Activated effector memory CD4-positive, alpha-beta T cell treated with anti-CD3 and anti-CD28 coated beads, Interleukin-2, amount 50 U/mL, for 16 hours (primary cell): ENCODE measurements around the gene CAPZA2.
"Not testable (repeated sequence)": the region's sequence is repeated elsewhere in the genome, so short reads cannot be mapped to it uniquely, and the experiment has no call there.

Experiments
- DNase-seq: peaks from one replicate; pipeline ENCODE4 v3.0.0-alpha.2; 2020

The CAPZA2 gene

DNA sequence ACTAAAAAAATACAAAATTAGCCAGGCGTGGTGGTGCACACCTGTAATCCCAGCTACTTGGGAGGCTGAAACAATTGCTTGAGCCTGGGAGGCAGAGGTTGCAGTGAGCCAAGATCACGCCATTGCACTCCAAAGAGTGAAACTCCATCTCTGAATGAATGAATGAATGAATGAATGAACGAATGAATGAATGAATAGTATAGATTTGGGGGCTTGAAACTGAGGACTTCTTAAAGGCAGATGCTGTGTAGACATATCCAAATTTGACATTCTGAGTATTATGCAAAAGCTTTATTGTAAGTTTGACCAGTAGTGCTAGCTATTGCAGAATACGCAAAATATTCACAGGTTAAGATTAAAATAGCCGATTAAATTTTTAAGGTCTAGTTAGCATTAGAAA lies 60.2 kb downstream of the CAPZA2 start:
- no peak for DNase-seq

DNA sequence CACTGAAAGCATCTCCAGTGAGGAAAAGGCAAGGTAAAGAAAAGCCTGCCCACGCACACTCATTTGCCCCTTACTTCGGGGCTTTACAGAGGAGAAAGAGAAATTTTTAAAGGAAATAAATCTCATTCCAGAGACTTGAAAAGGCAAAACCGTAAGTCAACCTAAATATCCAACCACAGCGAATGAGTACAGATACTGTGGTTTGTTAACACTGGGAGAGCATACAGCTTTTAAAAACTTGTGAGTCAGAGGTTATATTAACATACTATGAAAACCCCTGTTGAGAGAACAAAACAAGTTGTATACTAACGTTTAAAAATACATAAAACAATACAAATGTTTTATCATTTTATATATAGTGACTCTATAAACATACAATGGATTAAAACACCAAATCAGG lies 62.4 kb downstream of the CAPZA2 start:
- no peak for DNase-seq

DNA sequence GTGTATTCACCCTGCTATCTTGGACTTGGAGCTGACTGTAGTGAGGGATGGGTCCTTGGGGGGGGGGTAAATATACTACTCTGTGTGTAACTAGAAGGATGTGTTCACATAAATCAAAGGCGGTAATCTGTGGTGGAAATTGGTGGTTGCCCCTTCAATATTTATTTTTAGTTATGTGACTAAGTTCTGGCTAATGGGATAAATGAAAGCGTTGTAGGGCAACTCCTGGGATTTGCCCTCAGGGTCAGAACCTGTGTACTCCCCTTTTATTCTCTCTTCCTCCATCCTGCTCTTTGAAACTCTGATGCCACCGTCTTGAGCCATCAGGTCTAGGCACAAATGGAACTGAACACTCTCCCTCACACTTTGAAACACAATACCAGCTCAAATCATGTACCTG lies 66.6 kb downstream of the CAPZA2 start:
- DNase-seq: no peak

DNA sequence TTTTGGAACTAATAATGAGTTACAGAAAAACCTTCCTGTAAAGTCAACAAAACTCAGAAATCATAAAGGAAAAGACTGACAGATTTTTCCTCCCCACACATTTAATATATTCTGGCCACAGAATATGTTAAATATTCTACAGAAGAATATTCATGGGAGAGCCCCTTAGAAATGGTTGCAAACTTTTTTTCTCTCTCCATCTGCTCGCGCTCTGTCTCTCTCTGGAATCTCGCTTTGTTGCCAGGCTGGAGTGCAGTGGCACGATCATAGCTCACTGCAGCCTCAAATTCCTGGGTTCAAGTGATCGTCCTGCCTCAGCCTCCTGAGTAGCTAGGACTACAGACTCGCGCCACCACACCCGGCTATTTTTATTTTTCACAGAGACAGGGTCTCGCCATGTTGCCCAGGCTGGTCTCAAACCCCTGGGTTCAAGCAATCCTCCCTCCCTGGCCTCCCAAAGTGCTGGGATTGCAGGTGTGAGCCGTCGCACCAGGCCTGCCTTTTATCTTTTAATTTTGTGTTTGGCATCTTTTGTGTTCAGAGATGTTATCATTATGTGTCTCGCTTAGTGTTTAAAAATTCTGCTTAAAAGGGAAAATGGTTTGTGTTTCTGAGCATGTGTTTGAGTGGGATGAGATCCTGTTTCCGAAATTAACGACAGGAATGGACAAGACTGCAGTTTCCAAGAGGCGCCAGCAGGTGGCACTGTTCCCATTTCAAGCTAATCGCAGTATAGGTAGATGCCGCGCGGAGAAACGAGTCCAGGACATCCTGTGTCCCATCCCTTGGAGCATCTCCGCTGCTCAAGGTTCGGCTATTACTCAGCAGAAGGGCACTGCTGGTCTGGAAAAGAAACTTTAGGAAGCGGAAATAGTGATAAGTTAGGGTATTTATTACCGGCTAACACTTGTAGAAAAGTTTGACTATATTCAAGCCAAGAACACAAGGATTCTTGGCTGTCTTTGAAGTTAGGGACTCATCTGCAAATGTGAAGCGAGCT lies 67.8 kb downstream of the CAPZA2 start:
- DNase-seq: peak; percentile 92

DNA sequence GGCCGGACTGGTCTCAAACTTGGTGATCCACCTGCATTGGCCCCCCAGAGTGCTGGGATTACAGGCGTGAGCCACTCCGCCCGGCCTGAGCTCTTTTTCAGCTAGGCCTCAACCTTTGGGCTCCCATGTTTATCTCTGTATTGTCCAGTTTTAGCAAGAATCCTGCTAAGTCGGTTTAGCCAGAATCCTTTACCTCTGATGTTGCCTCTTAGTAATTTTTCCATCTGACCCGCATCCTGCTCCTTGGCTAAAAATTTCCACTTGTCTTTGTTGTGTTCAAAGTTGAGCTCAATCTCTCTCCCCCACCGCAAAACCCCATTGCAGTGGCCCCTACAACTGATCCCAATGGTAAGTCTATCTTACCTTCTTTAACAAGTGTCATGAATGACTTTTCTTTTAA lies 70.2 kb downstream of the CAPZA2 start:
- DNase-seq: no peak

DNA sequence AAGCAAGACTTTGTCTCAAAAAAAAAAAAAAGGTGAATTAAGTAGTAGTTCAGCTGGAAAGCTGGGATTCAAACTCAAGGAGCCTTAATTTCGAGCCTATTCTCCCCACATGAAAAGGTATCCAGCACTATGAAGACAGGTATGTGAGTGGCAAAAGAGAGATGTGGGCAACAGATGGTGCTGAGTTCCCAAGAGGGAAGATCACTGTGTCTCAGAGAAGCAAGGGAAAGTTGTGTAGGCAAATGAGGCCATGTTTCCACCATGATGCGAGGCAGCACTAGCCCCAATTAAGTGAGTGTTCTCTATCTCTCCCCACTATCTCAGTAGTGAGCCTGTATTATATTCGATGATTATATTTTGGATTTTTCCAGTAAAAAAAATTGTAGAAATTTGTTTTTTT lies 71.1 kb downstream of the CAPZA2 start:
- no peak for DNase-seq

DNA sequence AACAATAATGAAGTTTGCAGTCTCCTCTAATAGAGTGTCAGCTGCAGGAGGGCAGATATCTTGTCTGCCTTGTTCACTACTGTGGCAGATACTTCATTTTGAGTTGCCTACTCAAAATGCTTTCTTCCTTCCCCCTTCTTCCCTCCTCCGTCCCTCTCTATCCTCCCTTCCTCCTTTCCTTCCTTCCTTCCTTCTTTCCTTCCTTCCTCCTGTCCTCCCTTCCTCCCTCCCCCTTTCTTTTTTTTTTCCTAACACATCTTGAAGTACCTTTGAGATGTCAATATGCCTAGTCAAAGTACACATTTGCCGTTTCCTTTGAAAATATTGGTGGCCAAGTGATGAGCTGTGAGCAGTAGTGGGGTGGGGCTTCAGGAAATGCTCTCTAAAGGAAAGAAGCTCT lies 72.2 kb downstream of the CAPZA2 start:
- no peak for DNase-seq

DNA sequence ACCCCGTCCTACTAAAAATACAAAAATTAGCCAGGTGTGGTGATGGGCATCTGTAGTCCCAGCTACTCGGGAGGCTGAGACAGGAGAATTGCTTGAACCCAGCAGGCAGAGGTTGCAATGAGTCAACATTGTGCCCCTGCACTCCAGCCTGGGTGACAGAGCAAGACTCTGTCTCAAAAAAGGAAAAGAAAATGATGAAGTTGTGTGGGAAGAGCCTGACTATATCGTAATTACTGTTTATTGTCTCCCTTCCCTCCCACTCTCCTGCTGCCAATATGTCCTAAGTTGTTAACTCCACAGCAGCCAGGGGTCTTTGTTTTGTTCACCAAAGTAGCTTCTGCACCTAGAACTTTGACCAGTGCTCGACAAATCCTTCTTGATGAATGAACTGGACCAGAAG lies 74.5 kb downstream of the CAPZA2 start:
- DNase-seq: not testable (repeated sequence)

DNA sequence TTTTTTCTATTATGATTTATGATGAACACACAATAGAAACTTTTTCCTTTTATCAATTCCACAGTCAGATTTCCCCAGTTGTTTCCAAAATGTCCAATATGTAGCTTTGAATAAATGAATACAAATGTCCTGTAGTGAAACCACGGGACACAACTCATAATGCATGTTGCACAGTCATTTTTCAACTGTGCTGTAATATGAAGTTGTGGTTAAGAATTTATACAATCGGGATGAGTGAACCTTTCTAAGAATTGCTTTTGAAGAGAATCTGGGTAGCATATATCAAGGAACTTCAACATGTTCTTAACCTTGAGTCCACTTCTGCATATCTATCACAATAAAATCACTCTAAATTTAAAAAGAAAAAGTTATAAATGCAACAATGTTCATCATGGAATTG lies 76.3 kb downstream of the CAPZA2 start:
- no peak for DNase-seq

DNA sequence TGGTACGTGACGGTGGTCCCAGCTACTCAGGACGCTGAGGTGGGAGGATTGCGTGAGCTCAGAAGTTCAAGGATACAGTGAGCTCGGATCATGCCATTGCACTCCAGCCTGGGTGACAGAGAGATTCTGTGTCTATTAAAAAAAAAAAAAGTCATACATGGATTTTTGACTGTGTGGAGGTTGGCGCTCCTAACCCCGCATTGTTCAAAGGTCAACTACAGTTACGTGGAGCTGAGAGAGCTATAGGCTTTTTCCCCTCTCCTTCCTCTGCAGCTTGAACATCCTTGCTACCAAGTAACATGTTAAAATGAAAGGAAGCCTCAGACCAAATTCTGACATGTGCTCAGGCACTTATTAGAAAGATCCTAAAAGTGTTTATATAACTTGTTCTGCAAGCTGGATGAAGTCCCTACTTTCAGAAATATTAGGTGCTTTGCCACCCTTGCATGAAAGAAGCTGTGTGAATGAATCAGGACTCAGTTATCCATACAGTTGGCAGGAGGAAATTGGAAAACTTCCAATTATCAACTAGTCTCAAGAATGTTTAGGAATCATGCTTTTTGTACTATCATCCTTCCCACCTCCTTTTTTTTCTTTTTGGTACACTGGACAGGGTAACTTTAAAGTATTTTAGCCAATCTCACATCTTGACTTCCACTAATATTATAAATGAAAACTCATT lies 78.4 kb downstream of the CAPZA2 start:
- no peak for DNase-seq

DNA sequence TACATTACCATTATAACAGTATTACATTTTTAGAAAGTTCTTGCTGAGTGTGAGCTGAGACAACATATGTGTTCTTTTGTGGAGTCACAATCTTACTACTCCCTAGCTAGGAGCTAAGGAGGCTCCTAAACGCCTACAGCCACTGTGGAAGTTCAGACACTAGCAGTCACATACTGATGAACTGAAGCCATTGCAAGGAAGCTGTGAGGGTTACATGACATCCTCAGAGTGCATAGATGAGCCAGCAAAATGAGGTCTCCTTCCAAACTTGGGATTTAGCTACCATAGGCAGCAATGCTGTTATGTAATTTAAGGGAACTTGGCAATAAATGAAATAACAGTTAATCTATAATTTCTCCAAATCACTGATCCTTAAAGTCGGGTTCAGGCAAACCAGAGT lies 80.1 kb downstream of the CAPZA2 start:
- no peak for DNase-seq

DNA sequence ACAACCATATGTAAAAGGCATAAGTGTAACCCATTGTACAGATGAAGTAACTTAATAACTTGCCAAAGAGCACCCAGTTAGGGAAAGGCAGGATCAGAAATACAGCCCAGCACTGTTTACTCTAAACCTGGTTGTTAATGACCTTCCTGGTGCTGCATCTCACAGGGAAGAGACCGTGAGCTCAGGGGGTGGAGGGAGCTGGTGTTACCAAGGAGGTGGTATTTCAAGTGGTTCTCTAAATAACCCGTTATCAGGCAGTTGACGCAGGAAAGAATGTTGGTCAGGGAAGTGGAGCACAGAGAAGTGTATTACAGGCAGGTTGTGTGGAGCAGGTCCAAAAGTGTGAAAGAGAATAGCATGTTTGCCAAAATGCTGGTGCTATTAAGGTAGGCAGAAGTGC lies 86.5 kb downstream of the CAPZA2 start:
- no peak for DNase-seq

DNA sequence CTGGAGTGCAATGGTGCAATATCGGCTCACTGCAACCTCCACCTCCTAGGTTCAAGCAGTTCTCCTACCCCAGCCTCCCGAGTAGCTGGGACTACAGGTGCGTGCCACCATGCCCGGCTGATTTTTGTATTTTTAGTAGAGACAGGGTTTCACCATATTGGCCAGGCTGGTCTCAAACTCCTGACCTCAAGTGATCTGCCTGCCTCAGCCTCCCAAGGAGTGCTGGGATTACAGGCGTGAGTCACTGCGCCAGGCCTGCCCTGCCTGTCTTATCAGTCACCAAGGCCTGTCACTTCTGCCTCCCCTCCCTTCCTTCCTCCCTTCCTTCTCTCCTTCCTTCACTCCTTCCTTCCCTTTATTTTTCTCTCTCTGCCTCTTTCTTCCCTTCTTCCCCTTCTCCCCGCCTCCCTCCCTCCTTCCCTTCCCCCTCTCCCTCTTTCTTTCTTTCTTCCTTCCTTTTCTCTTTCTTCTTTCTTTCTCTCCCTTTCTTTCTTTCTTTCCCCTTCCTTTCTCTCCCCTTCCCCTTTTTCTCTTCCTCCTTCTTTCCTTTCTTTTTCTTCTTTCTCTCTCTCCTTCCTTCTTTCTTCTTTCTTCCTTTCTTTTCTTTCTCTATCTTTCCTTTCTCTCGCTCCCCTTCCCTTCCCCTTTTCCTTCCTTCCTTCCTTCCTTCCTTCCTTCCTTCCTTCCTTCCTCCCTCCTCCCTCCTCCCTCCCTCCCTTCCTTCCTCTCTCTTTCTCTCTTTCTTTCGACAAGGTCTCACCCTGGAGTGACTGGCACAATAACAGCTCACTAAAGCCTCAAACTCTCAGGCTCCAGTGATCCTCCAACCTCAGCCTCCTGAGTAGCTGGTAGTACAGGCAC lies 87.8 kb downstream of the CAPZA2 start:
- DNase-seq: no peak

DNA sequence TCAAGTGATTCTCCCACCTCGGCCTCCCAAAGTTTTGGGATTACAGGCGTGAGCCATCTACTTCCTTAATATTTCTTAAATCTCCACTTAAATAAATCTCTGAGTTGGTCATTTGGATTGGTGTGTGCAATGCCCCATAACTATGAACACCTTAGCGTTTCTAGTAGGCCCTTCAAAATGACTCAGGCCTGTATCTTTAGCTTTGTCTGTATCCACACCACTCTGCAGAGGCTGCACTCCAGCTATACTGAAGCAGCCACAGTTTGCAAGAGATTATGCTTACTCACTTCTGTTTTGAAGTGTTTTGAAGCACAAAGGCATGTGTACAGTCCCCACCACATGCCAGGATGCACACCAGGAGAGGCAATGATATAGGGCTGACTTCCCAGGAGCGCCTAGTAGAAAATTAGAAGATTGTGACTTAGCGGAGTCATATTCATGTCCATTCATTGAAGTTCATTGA lies 88.5 kb downstream of the CAPZA2 start:
- DNase-seq: no peak

DNA sequence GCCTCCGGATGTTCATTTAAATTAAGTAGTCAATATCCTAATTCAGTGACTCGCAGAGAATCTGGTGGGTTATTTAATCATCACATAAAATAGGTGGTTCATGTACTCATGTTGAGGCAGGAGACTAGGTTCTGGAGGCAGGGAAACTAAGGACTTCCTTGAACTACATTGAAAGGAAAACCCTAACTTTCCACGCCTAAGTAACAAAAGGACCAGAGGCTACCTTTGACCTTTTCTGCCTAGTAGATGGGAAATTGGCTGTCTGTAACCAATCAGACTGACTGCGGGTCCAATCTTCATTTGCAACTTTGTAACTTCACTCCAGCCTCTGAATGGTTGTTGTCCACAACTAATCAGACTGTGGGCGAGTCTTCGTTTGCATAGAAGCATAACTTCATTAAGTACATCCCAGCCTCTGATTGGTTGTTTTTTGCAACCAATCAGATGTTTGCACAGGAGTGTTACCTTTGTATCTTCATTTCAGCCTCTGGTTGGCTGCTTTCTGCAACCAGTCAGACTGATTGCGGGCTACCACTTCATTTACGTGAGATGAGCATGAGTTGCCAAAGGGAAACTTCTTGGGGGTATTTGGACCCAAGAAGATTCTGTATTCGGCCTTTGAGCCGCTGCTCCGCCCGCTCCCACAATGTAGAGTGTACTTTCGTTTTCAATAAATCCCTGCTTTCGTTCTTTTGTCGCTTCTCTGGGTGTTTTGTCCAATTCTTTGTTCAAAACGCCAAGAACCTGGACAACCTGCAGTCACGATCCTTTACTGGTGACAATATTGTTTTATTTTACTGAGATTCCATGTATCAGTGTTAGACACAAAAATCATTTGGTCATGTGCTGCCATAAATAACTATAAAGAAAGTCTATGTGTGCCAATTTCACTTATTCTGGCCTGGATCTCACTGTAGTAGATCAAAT lies 89.2 kb downstream of the CAPZA2 start:
- no peak for DNase-seq

DNA sequence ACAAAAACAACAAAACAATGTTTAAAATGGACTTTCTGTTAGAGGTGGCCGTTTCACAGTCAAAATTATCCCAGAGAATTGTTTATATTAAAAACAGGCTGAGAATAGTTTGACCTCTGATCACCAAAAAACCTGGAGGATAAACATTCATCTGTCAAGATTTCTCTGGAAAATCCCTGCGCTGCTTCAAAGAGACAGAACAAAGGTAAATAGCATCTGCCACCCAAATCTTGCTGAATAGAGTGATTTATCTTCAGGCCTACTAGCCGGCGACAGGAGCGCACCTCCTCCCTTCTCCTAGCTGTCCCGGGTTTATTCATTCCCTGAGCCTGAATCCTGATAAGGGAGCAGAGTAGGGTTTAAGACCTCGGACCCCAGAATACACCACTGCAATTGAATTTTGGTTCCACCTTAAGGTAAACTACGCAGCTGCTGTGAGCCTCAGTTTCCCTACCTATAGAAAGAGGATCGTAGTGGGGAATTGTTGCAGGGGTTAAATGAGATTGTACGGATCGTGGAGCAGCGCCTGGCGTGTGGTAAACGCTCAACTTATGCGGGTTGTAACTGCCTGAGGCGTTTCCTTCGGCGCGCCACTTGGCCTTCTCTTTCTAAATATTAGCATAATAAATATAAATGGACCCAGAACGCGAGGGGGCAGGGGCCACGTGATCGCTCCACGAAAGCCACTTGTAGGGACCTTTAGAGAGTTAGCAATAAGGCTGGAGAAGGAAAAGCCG lies 90.4 kb downstream of the CAPZA2 start:
- DNase-seq: no peak

DNA sequence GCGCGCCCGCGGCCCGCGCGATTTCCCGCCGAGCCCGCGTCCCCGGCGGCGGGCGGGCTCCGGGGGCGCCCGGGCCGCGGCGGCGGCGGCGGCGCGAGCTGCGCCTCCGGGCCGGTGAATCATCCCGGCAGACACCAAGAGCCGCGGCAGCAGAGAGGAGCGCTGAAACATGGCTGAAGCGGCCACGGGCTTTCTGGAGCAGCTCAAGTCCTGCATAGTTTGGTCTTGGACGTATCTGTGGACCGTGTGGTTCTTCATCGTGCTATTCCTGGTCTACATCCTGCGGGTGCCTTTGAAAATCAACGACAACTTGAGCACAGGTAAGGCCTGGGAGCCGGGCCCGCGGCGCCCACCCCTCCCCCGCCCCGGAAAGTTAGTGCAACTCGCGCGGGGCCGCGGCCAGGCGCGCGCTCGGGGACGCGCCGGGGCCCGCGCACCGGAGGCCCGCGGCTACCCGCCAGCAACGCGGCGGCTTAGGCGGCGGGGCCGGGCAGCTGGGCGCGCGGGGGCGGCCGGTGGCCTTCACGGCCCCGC lies 91.1 kb downstream of the CAPZA2 start, which contains the start of gene ST7:
ST7 (plus strand) TSS at position 130 of the 534 bp plus-strand sequence; CDS start at position 170, 40 bp downstream.
- peak; percentile 89 for DNase-seq

DNA sequence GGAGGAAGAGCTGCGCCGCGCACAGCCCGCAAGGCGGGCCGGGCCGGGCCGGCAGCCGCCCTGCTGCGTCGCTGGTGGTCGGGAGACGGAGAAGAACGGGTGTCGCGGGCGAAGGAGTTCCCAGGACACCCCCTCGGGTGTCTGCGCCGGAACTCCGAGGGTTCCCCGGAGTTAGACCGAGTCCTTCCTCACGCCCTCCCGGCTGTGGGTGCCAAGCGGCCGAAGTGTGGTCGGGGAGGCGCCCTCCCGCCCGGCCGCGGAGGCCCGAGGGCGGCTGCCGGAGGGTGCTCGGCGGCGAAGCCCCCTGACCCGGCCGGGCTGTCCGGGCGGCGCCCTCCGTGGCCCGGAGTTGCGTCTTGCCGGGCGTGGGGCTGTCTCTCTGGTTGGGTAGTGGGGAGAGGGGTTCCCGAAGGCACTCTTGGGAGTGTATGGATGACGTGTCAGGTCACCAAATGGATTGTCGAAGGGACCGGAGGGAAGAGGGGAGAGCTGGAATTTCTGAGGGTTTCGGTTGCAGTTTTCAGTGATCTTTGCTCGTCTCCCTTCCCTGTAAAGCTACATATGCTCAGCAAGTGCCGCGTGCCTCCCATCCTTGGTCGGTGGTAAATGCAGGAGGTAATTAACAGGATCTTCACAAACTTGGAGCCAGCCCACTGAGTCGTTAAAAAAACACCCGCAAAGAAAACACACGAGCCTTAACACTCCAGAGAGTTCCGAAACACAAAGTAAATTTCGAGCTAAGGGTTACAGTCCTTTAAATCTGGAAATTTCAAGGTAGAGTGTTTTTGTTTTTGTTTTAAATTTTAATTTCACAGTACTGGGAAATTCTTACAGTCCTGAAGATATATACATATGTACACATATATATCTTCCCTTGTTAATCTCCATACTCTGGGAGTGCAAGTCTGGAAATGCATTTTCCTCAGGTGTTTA lies 91.8 kb downstream of the CAPZA2 start:
- no peak for DNase-seq

DNA sequence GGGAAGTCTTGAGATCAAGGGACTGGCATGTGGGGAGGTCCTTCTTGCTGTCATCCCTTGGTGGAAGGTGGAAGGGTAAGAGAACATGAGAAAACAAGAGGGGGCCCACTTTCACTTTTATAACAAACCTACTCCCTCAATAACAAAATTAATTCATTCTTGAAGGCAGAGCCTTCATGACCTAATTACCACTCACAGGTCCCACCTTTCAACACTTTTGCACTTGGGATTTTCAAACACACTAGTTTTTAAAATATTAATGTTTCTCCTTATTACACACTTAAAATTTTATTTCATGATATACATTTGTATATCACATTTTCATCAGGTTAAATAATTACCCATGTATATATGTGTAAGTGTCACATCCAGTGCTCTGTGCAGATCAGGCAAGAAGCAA lies 93.0 kb downstream of the CAPZA2 start:
- no peak for DNase-seq
